Fibroblast of the conjunctiva (primary cell): ENCODE measurements around the gene RNU5B-1.

Experiments used
- DNase-seq: peaks from one replicate; pipeline ENCODE4 v3.0.0-alpha.2; 2010; ENCODE audit warnings: low read depth

Gene RNU5B-1

GRCh38 chr15:65289261-65289854 lies 15.1 kb upstream of the RNU5B-1 start:
- no peak for DNase-seq

DNA sequence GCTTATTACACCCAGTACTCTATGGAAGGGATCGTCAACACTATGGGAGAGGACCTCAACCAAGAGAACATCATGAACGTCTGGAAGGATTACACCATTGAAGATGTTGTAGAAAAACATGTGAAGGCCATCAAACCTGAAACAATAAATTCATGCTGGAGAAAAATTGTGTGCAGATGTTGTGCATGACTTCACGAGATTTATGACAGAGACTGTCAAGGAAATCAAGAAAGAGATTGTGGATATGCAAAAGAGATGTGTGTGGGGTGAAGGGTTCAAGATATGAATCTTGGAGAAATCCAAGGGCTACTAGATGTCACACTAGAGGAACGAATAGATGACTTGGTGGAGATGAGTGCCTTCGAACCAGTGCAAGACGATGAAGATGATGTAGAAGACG lies 14.2 kb upstream of the RNU5B-1 start:
- DNase-seq, result no peak

- DNase-seq, result no peak
Measured at GRCh38 chr15:65292938-65293518, 11.4 kb upstream of the RNU5B-1 start.

GRCh38 chr15:65298731-65299130 lies 5.7 kb upstream of the RNU5B-1 start:
- DNase-seq, result no peak

GRCh38 chr15:65300924-65301441 lies 3.5 kb upstream of the RNU5B-1 start:
- no peak for DNase-seq

- no peak for DNase-seq
Measured at GRCh38 chr15:65302061-65302460, 2.4 kb upstream of the RNU5B-1 start.

- peak; percentile 42 for DNase-seq
Measured at GRCh38 chr15:65303687-65304380, 643 bp upstream of the RNU5B-1 start.

DNA sequence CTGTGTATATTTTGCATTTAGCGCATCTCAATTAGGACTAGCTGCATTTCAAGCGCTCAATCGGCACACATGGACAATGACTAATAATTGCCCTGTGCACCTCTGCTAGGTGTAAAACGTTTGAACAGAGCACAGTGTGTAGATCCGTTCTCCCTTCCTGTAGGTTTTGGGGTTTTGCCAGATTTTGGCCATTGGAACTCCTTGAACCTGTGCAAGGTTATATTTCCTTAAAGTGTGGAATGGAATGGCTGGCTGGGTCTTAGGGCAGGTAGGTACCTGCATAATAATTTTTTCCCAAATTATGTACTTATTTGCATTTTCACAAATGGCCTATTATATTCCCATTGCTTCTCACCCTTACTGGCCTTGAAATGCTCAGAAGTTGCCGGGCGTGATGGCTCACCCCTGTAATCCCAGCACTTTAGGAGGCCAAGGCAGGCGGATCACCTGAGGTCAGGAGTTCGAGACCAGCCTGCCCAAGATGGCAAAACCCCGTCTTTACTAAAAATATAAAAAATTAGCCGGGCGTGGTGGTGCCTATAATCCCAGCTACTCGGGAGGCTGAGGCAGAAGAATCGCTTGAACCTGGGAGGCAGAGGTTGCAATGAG lies 777 bp downstream of the RNU5B-1 start:
- no peak for DNase-seq

DNA sequence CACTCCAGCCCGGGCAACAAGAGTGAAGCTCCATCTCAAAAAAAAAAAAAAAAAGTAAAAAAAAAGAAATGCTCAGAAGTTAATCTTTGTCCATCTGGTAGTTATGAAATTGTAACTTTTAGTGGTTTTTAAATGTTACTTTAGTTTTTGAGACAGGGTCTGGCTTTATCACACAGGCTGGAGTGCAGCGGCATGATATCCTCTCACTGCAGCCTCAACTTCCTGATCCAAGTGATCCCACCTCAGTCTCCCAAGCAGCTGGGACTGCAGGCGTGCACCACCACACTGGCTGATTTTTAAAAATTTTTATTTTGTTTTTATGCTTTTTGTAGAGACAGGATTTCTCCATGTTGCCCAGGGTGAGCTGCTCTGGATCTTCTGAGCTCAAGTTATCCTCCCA lies 1.3 kb downstream of the RNU5B-1 start:
- DNase-seq, result no peak

GRCh38 chr15:65306551-65306950 lies 2.1 kb downstream of the RNU5B-1 start:
- no peak for DNase-seq

DNA sequence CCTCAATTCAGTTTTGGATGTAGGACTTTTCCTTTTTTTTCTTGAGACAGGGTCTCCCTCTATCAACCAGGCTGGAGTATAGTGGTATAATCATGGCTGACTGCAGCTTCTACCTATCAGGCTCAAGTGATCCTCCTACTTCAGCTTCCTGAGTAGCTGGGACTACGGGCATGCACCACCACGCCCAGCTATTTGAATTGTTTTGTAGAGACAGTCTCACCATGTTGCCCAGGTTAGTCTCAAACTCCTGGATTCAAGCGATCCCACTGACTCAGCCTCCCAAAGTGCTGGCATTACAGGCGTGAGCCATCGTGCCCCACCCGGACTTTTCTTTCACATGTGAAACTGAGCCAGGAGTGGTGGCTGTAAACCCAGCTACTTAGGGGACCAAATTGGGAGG lies 3.5 kb downstream of the RNU5B-1 start:
- no peak for DNase-seq

DNA sequence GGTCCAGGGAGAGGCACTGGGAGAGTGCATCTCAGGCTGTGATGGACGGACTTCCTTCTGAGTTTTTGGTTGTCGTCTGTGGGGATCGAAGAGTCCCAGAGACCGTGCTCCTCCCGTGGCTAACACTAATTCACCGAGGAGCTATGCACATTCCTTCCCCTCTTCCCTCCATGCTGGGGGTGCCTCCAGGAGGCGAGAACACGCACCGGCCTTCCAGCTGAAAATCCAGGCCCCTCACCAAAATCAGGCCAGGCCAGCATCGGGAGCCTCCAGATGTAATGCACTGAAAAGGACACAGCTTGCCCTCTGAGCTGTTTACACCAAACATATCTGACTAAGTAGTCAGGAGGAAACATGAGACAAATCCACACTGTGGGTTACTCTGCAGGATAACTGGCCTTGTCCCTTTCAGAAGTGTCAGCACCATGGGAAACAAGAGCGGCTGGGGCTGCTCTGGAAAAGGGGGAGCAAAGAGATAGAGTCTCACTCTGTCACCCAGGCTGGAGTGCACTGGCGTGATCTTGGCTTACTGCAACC lies 5.5 kb downstream of the RNU5B-1 start:
- DNase-seq, result no peak

GRCh38 chr15:65310431-65311137 lies 6.1 kb downstream of the RNU5B-1 start:
- DNase-seq, result no peak

DNA sequence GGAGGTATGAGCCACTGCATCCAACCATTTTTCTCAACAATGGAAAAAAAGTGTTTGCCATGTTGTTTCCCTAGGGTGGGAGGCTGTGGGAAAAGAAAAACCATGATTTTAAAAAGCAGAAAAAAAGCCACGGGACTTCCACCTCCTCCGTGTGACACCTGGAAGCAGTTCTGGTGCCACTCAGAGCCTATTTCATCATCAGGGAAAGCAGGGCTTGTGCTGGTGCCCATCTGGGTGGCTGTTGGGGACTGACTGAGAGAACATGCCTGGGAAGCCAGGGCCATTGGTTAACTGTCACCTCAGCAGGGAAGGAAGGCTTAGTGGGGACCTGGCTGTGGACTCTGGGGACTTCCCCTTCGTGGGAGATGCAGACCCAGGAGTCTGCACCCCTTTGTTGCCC lies 7.3 kb downstream of the RNU5B-1 start:
- DNase-seq, result no peak

DNA sequence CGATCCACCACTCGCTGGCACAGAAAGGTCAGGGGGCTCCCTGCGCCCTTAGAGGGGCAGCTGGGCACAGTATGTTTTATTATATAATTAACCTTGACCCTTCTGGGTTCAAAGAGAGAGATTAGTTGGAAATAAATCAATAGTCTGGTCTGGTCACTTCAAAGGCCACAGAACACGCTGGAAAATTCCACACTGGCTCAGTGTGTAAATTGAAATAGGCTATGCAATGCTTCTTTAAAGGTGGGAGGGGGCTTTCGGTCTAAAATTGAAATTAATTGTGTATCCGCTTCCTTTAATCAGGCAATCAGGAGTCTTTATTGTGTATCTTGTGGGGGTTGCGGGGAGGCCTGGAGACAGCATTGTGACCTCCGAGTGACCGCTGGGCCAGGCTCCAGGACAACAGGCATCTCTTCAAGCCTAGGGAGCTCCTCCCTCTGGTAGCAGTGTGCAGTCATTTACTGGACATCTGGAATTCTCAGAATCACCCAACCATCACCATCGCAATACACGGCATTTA lies 8.0 kb downstream of the RNU5B-1 start:
- no peak for DNase-seq

GRCh38 chr15:65318870-65319356 lies 14.4 kb downstream of the RNU5B-1 start:
- DNase-seq, result peak; percentile 55

GRCh38 chr15:65323071-65323511 lies 18.6 kb downstream of the RNU5B-1 start:
- no peak for DNase-seq

DNA sequence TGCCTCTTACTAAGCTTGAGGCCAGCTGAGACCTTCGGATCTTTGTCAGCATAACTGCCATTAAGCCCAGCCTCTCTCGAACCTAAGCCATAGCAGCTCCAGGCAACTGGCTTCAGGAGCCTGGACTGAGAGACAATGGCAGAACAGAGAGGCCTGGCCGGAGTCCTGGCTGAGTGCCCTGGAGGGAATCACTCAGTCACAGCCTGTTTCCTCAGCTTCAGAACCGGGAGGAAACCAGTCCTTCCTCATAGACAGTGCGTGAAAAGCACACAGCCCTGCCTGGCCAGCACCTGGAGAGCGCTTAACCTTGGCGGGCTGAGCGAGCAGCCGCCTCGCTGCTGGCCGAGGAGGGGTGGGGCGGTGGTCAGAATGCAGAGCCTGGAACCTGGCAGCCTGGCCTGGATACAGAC lies 21.6 kb downstream of the RNU5B-1 start:
- DNase-seq, result no peak

DNA sequence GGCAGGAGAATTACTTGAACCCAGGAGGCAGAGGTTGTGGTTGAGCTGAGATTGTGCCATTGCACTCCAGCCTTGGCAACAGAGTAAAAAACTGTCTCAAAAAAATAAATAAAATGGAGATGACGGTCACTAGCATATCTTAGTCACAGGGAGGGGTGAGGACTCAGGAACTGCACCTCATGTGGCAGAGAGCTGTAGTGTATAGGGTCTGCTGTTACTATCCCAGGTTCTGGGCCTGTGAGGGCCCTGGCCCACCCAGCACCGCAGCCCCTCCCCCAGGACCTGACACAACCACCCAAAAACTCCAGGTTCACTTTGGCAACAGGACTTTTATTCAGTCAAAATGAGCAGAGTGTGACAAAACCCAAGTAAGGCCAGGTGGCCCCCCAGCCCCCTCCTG lies 22.3 kb downstream of the RNU5B-1 start:
- no peak for DNase-seq

- no peak for DNase-seq
Measured at GRCh38 chr15:65327651-65328393, 23.3 kb downstream of the RNU5B-1 start.
